PC-9 (cell line): ENCODE results near the gene F5. TPM values are rescaled to one million over a fixed set of nuclear protein-coding genes. Genes with fewer than 3 reads are reported as not detected.

Experiments used
- BruUV-seq: library from RNA; stranded (reverse); fragments of 400-500 nt; replicated peaks from 2 replicates; lab custom pipeline; 2021; lab: Mats Ljungman, UMichigan
- CTCF ChIA-PET: fragments of 300-600 bp; sonication (Branson Sonifier 250); formaldehyde crosslinking; loops from one replicate; lab custom pipeline; 2022; ENCODE audit warnings: antibody characterized with exemption; lab: Charles Lee
- POLR2A ChIA-PET: fragments of 300-600 bp; sonication (Branson Sonifier 250); formaldehyde crosslinking; loops from one replicate; lab custom pipeline; 2022; ENCODE audit warnings: antibody characterized with exemption; ENCODE audit not compliant: unreplicated experiment; lab: Charles Lee
- DNase-seq, 2 experiments: peaks; one replicate each; pipeline versions ENCODE4 v3.0.0 to v3.0.0-alpha.2; 2015 to 2022; ENCODE audit warnings: mixed read lengths in 1 of 2
- H2AFZ ChIP-seq: fragments of 200-600 bp; sonication (generic); 2 replicates; pipeline ENCODE4 v1.8.1; 2017; ENCODE audit warnings: antibody characterized with exemption
- H3F3A ChIP-seq: fragments of 200-600 bp; sonication (generic); 2 replicates; pipeline ENCODE4 v1.8.1; 2017; ENCODE audit warnings: antibody characterized with exemption, mild to moderate bottlenecking, low read depth; ENCODE audit not compliant: insufficient read depth
- H3K27ac ChIP-seq: fragments of 200-600 bp; sonication (generic); 2 replicates; pipeline ENCODE4 v1.6.1; 2016; ENCODE audit warnings: mixed run types
- H3K27me3 ChIP-seq: fragments of 200-600 bp; sonication (generic); 2 replicates; pipeline ENCODE4 v1.6.1; 2016; ENCODE audit warnings: low read depth, mixed run types; ENCODE audit not compliant: insufficient read depth
- H3K36me3 ChIP-seq: fragments of 200-600 bp; sonication (generic); 2 replicates; pipeline ENCODE4 v1.6.1; 2016; ENCODE audit warnings: low read depth, mixed run types
- H3K4me1 ChIP-seq: fragments of 200-600 bp; sonication (generic); replicated peaks from 2 replicates; pipeline ENCODE4 v1.6.1; 2016; ENCODE audit warnings: mixed run types; ENCODE audit not compliant: insufficient read depth
- H3K4me2 ChIP-seq: fragments of 200-600 bp; sonication (generic); 2 replicates; pipeline ENCODE4 v1.6.1; 2017; ENCODE audit warnings: mixed run types
- H3K4me3 ChIP-seq: fragments of 200-600 bp; sonication (generic); 2 replicates; pipeline ENCODE4 v1.6.1; 2016; ENCODE audit warnings: mixed run types
- H3K79me2 ChIP-seq: fragments of 200-600 bp; sonication (generic); 2 replicates; pipeline ENCODE4 v1.6.1; 2017; ENCODE audit warnings: low read depth, mixed run types
- H3K9me2 ChIP-seq: fragments of 200-600 bp; sonication (generic); 2 replicates; pipeline ENCODE4 v1.8.1; 2017; ENCODE audit warnings: mild to moderate bottlenecking; ENCODE audit not compliant: insufficient read depth
- H3K9me3 ChIP-seq: fragments of 200-600 bp; sonication (generic); 2 replicates; pipeline ENCODE4 v1.8.1; 2016; ENCODE audit warnings: low read depth; ENCODE audit not compliant: insufficient read depth
- H4K20me1 ChIP-seq: fragments of 200-600 bp; sonication (generic); 2 replicates; pipeline ENCODE4 v1.8.1; 2017; ENCODE audit not compliant: insufficient read depth
- CTCF ChIP-seq: fragments of 200-600 bp; sonication (generic); conservative IDR thresholded peaks from 2 replicates; pipeline ENCODE4 v1.6.1; 2017; ENCODE audit warnings: mixed run types, antibody characterized with exemption, mild to moderate bottlenecking, moderate library complexity
- EZH2 ChIP-seq: fragments of 200-600 bp; sonication (generic); IDR thresholded peaks from 2 replicates; pipeline ENCODE4 v1.8.0; 2017; ENCODE audit warnings: antibody characterized with exemption, low read depth
- intact Hi-C: fragments of 100-400 bp; cut with micrococcal nuclease; formaldehyde crosslinking; loops from one replicate; pipeline ENCODE4 v1.10.0; 2022; ENCODE audit not compliant: unreplicated experiment
- total RNA-seq: library from RNA; stranded (reverse); gene quantifications from 2 replicates; pipeline ENCODE4 v1.2.3, GENCODE V29; 2021

The F5 gene
- total RNA-seq, 1 experiment from 2014 or later: not detected

- no TSS peak for BruUV-seq
- CTCF ChIA-PET: interaction anchor here (0.6 kb wide), 1 partner anchor 1201 kb away, joined by 3 read pairs; no protein-coding TSS in a partner anchor
- no peaks in the 10 kb centered on the region for H3K27me3 ChIP-seq
These were observed 23.8 kb upstream of the F5 start for GRCh38 chr1:169610108-169610507.

DNA sequence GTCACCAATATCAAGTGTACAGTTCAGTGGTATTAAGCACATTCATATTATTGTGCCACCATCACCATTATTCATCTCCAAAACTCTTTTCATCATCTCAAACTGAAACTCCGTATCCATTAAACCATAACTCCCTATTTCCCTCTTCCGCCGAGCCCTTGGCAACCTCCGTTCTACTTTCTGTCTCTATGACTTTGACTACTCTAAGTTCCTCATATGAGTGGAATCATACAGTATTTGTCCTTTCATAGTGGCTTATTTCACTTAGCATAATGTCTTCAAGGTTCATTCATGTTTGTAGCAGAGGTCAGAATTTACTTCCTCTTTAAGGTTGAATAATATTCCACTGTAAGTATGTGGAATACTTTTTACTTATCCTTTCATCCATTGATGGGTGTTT, 21.9 kb upstream of the F5 start:
- Histone ChIP-seq H3K9me3 (no peaks in the 10 kb centered on the region; the same call in 1 of the 2 replicates), H3K36me3 (no peaks in the 10 kb centered on the region), H3K4me3 (no peak overlapping the region), H3K9me2 (no peaks in the 10 kb centered on the region), H2AFZ (no peak overlapping the region), H3K4me1 (no peaks in the 10 kb centered on the region), H3K4me2 (no peak overlapping the region), H3K27ac (no peak overlapping the region), H3F3A (0 out of 2 replicates have a peak, but pooled peaks cover 4% of the 10 kb centered on the region), H4K20me1 (no peaks in the 10 kb centered on the region), H3K79me2 (no peaks in the 10 kb centered on the region), H3K27me3 (no peaks in the 10 kb centered on the region)
- TF ChIP-seq CTCF: no peak
- no peak for TF ChIP-seq EZH2
- ChIA-PET CTCF (no interaction called here), POLR2A (no interaction called here)
- DNase-seq: no peak
- no TSS peak for BruUV-seq
- intact Hi-C loops: no loop called here

More at GRCh38 chr1:169610108-169610507, 23.8 kb upstream of the F5 start:
- intact Hi-C loops: no loop called here
- H3K27ac ChIP-seq: no peak overlapping the region
- POLR2A ChIA-PET: no interaction called here
- H3K36me3 ChIP-seq: no peaks in the 10 kb centered on the region
- H2AFZ ChIP-seq: no peak overlapping the region
- 0 out of 2 replicates have a peak, but pooled peaks cover 4% of the 10 kb centered on the region for H3F3A ChIP-seq
- no peak overlapping the region for H3K4me2 ChIP-seq
- no peaks in the 10 kb centered on the region; the same call in 1 of the 2 replicates for H3K9me3 ChIP-seq
- TF ChIP-seq CTCF (no peak), EZH2 (no peak)
- no peaks in the 10 kb centered on the region for H4K20me1 ChIP-seq
- H3K4me3 ChIP-seq: no peak overlapping the region
- DNase-seq: peak in 1 of 2 experiments; percentile 55
- no peaks in the 10 kb centered on the region for H3K9me2 ChIP-seq
- no peaks in the 10 kb centered on the region for H3K4me1 ChIP-seq
- H3K79me2 ChIP-seq: no peaks in the 10 kb centered on the region

GRCh38 chr1:169604781-169605560, 18.7 kb upstream of the F5 start:
- no peak for DNase-seq
- POLR2A ChIA-PET: interaction anchor here (0.6 kb wide), 1 partner anchor 128 kb away, joined by 24 read pairs; no protein-coding TSS in a partner anchor
- Histone ChIP-seq H3K4me1 (no peaks in the 10 kb centered on the region), H3K4me2 (no peak overlapping the region), H3K9me3 (no peaks in the 10 kb centered on the region), H3K27me3 (no peaks in the 10 kb centered on the region), H2AFZ (no peak overlapping the region), H3K27ac (no peak overlapping the region), H3F3A (no peaks in the 10 kb centered on the region), H3K9me2 (no peaks in the 10 kb centered on the region), H4K20me1 (no peaks in the 10 kb centered on the region), H3K4me3 (no peak overlapping the region), H3K79me2 (no peaks in the 10 kb centered on the region), H3K36me3 (no peaks in the 10 kb centered on the region)
- TF ChIP-seq CTCF (no peak), EZH2 (no peak)
- CTCF ChIA-PET: no interaction called here
- BruUV-seq: no TSS peak
- intact Hi-C loops: no loop called here
